Glutamatergic neuron (in vitro differentiated cells): ENCODE measurements around the gene JPH3. TPM values are rescaled to one million over a fixed set of nuclear protein-coding genes. Genes with fewer than 3 reads are reported as not detected.

ENCODE experiments used
- DNase-seq: peaks from one replicate; pipeline ENCODE4 v3.0.0; 2022
- H3K27ac Mint-ChIP-seq: one replicate; pipeline ENCODE4 v1.8.0; 2020; ENCODE audit warnings: mild to moderate bottlenecking, mixed read lengths, inconsistent platforms; ENCODE audit not compliant: unreplicated experiment
- H3K27me3 Mint-ChIP-seq: one replicate; pipeline ENCODE4 v1.8.0; 2020; ENCODE audit warnings: mild to moderate bottlenecking, moderate library complexity, mixed read lengths, inconsistent platforms; ENCODE audit not compliant: unreplicated experiment
- H3K36me3 Mint-ChIP-seq: one replicate; pipeline ENCODE4 v1.8.0; 2020; ENCODE audit warnings: mild to moderate bottlenecking, mixed read lengths, inconsistent platforms; ENCODE audit not compliant: unreplicated experiment
- H3K4me1 Mint-ChIP-seq: one replicate; pipeline ENCODE4 v1.8.0; 2020; ENCODE audit warnings: mild to moderate bottlenecking, low read depth, mixed read lengths, inconsistent platforms; ENCODE audit not compliant: unreplicated experiment
- H3K4me3 Mint-ChIP-seq: one replicate; pipeline ENCODE4 v1.8.0; 2020; ENCODE audit warnings: mild to moderate bottlenecking, mixed read lengths, inconsistent platforms; ENCODE audit not compliant: unreplicated experiment
- H3K9me3 Mint-ChIP-seq: one replicate; pipeline ENCODE4 v1.8.0; 2020; ENCODE audit warnings: mild to moderate bottlenecking, moderate library complexity, mixed read lengths, inconsistent platforms; ENCODE audit not compliant: unreplicated experiment
- CTCF ChIP-seq: fragments of 200-600 bp; sonication (generic); IDR thresholded peaks from one replicate; pipeline ENCODE4 v1.5.0; 2021; ENCODE audit not compliant: partially characterized antibody, unreplicated experiment
- total RNA-seq: library from RNA; stranded (reverse); fragmentation: NEBNext Ultra II Directional; extraction: Animal tissue kit (Norgen Biotek cat#: 25700); gene quantifications from one replicate; pipeline ENCODE4 v1.2.1, GENCODE V29; 2021; ENCODE audit not compliant: unreplicated experiment

JPH3 gene
- total RNA-seq, 1 donor from 2014 or later: 10.5 TPM

GRCh38 chr16:87696726-87697125, 94.4 kb downstream of the JPH3 start:
- no peak overlapping the region for H3K27ac Mint-ChIP-seq
- TF ChIP-seq CTCF: no peak
- DNase-seq: no peak
- H3K4me3 Mint-ChIP-seq: no peak overlapping the region
- no peaks in the 10 kb centered on the region for H3K36me3 Mint-ChIP-seq
- H3K4me1 Mint-ChIP-seq: peaks cover 30% of the 10 kb centered on the region
- H3K9me3 Mint-ChIP-seq: peaks cover 5% of the 10 kb centered on the region
- H3K27me3 Mint-ChIP-seq: peaks cover 6% of the 10 kb centered on the region

GRCh38 chr16:87697256-87697655, 94.9 kb downstream of the JPH3 start:
- no peak for TF ChIP-seq CTCF
- Mint-ChIP-seq H3K4me3 (no peak overlapping the region), H3K27me3 (peaks cover 6% of the 10 kb centered on the region), H3K36me3 (no peaks in the 10 kb centered on the region), H3K9me3 (peaks cover 5% of the 10 kb centered on the region), H3K4me1 (peaks cover 33% of the 10 kb centered on the region), H3K27ac (no peak overlapping the region)
- DNase-seq: no peak

- no peaks in the 10 kb centered on the region for H3K36me3 Mint-ChIP-seq
- no peak for DNase-seq
- H3K4me3 Mint-ChIP-seq: no peak overlapping the region
- peaks cover 6% of the 10 kb centered on the region for H3K27me3 Mint-ChIP-seq
- no peak for TF ChIP-seq CTCF
- H3K9me3 Mint-ChIP-seq: peaks cover 9% of the 10 kb centered on the region
- H3K27ac Mint-ChIP-seq: no peak overlapping the region
- H3K4me1 Mint-ChIP-seq: peaks cover 37% of the 10 kb centered on the region
Observed at GRCh38 chr16:87697792-87698191, 95.5 kb downstream of the JPH3 start.

- Mint-ChIP-seq H3K9me3 (peaks cover 9% of the 10 kb centered on the region), H3K36me3 (no peaks in the 10 kb centered on the region), H3K27me3 (peaks cover 6% of the 10 kb centered on the region), H3K4me3 (peak overlapping the region; percentile 18), H3K4me1 (peaks cover 40% of the 10 kb centered on the region), H3K27ac (no peak overlapping the region)
- TF ChIP-seq CTCF: no peak
- no peak for DNase-seq
Observed at GRCh38 chr16:87698241-87698640, 95.9 kb downstream of the JPH3 start.

- H3K36me3 Mint-ChIP-seq: no peaks in the 10 kb centered on the region
- no peak overlapping the region for H3K4me3 Mint-ChIP-seq
- H3K9me3 Mint-ChIP-seq: peaks cover 10% of the 10 kb centered on the region
- DNase-seq: peak; percentile 49
- TF ChIP-seq CTCF: no peak
- peaks cover 45% of the 10 kb centered on the region for H3K4me1 Mint-ChIP-seq
- no peak overlapping the region for H3K27ac Mint-ChIP-seq
- peaks cover 9% of the 10 kb centered on the region for H3K27me3 Mint-ChIP-seq
Observed at GRCh38 chr16:87698676-87699199, 96.4 kb downstream of the JPH3 start.
